B cell (primary cell): Measurements from ENCODE around the gene ARHGDIG. TPM values are rescaled to one million over a fixed set of nuclear protein-coding genes. Genes with fewer than 3 reads are reported as not detected.

Source experiments
- ATAC-seq: fragments of 200-7000 bp; cut with Tn5 transposase; one replicate; pipeline ENCODE4 v1.10.0; 2021; ENCODE audit warnings: low read depth, mild to moderate bottlenecking, moderate number of reproducible peaks, moderate library complexity
- CTCF ChIA-PET: fragments of 350-600 bp; sonication (Branson Sonifier 250); formaldehyde crosslinking; loops from one replicate; lab custom pipeline; 2021; ENCODE audit warnings: antibody characterized with exemption, inconsistent platforms; lab: Charles Lee
- POLR2A ChIA-PET: fragments of 350-600 bp; sonication (Branson Sonifier 250); formaldehyde crosslinking; loops from one replicate; lab custom pipeline; 2021; ENCODE audit warnings: antibody characterized with exemption; lab: Charles Lee
- DNase-seq: peaks from one replicate; pipeline ENCODE4 v3.0.0; 2013
- H2AFZ ChIP-seq: 2 replicates; pipeline ENCODE4 v1.6.1; 2012; ENCODE audit warnings: mild to moderate bottlenecking, low read depth, low read length; ENCODE audit not compliant: insufficient read depth, poor library complexity, severe bottlenecking
- H3K27ac ChIP-seq, 2 donors: 1 replicate in 1 of 2; 2 replicates in 1 of 2; pipeline ENCODE4 v1.5.1; 2012 to 2013; ENCODE audit warnings: low read length in 2 of 2, mild to moderate bottlenecking in 2 of 2, moderate library complexity in 1 of 2
- H3K27me3 ChIP-seq, 4 experiments: fragments of 200-600 bp in 1 of 4; sonication (generic) in 1 of 4; replicated peaks in 1 of 4; 1 replicate in 2 of 4; 2 replicates in 2 of 4; pipeline versions ENCODE4 v1.6.1 to v1.7.0; 2013 to 2016; ENCODE audit warnings: low read length in 3 of 4, mild to moderate bottlenecking in 2 of 4, mixed read lengths in 1 of 4, moderate library complexity in 1 of 4; ENCODE audit not compliant: insufficient read depth in 4 of 4, control insufficient read depth in 3 of 4; ENCODE audit errors: control extremely low read depth in 1 of 4
- H3K36me3 ChIP-seq, 2 experiments: replicated peaks in 1 of 2; 1 replicate in 1 of 2; 2 replicates in 1 of 2; pipeline versions ENCODE4 v1.6.1 to v1.7.1; 2013; ENCODE audit warnings: low read length in 1 of 2; ENCODE audit not compliant: insufficient read depth in 2 of 2, control insufficient read depth in 1 of 2; ENCODE audit errors: control extremely low read depth in 1 of 2, extremely low read depth in 1 of 2
- H3K4me1 ChIP-seq, 2 donors: fragments of 200-600 bp in 1 of 2; sonication (generic) in 1 of 2; 1 replicate in 1 of 2; 2 replicates in 1 of 2; pipeline versions ENCODE4 v1.5.1 to v1.6.1; 2013 to 2017; ENCODE audit warnings: low read length in 2 of 2; ENCODE audit not compliant: control insufficient read depth in 2 of 2, insufficient read depth in 2 of 2
- H3K4me2 ChIP-seq: replicated peaks from 2 replicates; pipeline ENCODE3; 2012; ENCODE audit warnings: mild to moderate bottlenecking, low read depth, low read length; ENCODE audit not compliant: poor library complexity, severe bottlenecking
- H3K4me3 ChIP-seq, 5 experiments: fragments of 200-600 bp in 1 of 5; sonication (generic) in 1 of 5; 1 replicate in 3 of 5; 2 replicates in 2 of 5; pipeline versions ENCODE4 v1.5.1 to v1.7.0; 2011 to 2016; ENCODE audit warnings: low read length in 4 of 5, mild to moderate bottlenecking in 4 of 5, low read depth in 2 of 5, control low read depth in 1 of 5, moderate library complexity in 1 of 5; ENCODE audit not compliant: insufficient read depth in 1 of 5; ENCODE audit errors: control extremely low read depth in 1 of 5, extremely low read depth in 1 of 5
- H3K79me2 ChIP-seq: fragments of 200-600 bp; sonication (generic); one replicate; pipeline ENCODE4 v1.6.0; 2016; ENCODE audit warnings: low read length; ENCODE audit not compliant: control insufficient read depth, insufficient read depth
- H3K9ac ChIP-seq: fragments of 200-600 bp; sonication (generic); 2 replicates; pipeline ENCODE4 v1.6.1; 2017; ENCODE audit warnings: mild to moderate bottlenecking, low read length, moderate library complexity
- H3K9me3 ChIP-seq, 3 donors: one replicate each; pipeline versions ENCODE4 v1.6.1 to v1.7.1; 2013; ENCODE audit warnings: low read length in 2 of 3; ENCODE audit not compliant: control insufficient read depth in 2 of 3, insufficient read depth in 1 of 3; ENCODE audit errors: control extremely low read depth in 1 of 3
- H4K20me1 ChIP-seq: 2 replicates; pipeline ENCODE4 v1.6.0; 2012; ENCODE audit warnings: mild to moderate bottlenecking, low read length; ENCODE audit not compliant: insufficient read depth, control insufficient read depth, poor library complexity, severe bottlenecking
- H3K27ac Mint-ChIP-seq: one replicate; pipeline ENCODE4 v1.8.0; 2021; ENCODE audit warnings: mixed read lengths
- H3K27me3 Mint-ChIP-seq: one replicate; pipeline ENCODE4 v1.8.0; 2021; ENCODE audit warnings: mixed read lengths
- H3K4me1 Mint-ChIP-seq: one replicate; pipeline ENCODE4 v1.8.0; 2021; ENCODE audit warnings: mixed read lengths
- H3K4me3 Mint-ChIP-seq: one replicate; pipeline ENCODE4 v1.8.0; 2021; ENCODE audit warnings: mixed read lengths
- H3K9me3 Mint-ChIP-seq: one replicate; pipeline ENCODE4 v1.8.0; 2022; ENCODE audit warnings: mixed read lengths; ENCODE audit not compliant: insufficient read depth
- CTCF ChIP-seq: fragments of 200-600 bp; IDR thresholded peaks from one replicate; pipeline ENCODE4 v1.8.0; 2022; ENCODE audit warnings: antibody characterized with exemption, mild to moderate bottlenecking
- EZH2 ChIP-seq: IDR thresholded peaks from 2 replicates; pipeline ENCODE4 v1.6.1; 2012; ENCODE audit warnings: borderline replicate concordance, low read depth, mild to moderate bottlenecking, moderate library complexity, low read length; ENCODE audit not compliant: insufficient read depth, poor library complexity, severe bottlenecking
- WGBS: methylation state at CpG from one replicate; pipeline ENCODE4 v1.1.5; 2013; ENCODE audit warnings: missing lambda C conversion rate; ENCODE audit not compliant: insufficient coverage; 5-methylcytosine and 5-hydroxymethylcytosine counted together
- intact Hi-C: fragments of 100-400 bp; cut with micrococcal nuclease; formaldehyde crosslinking; loops from one replicate; pipeline ENCODE4 v1.10.0; 2022
- polyA plus RNA-seq: library from polyadenylated mRNA; depleted of rRNA; stranded (reverse); fragments of >200 nt; gene quantifications from 2 replicates; pipeline ENCODE4 v1.2.3, GENCODE V29; 2012
- total RNA-seq, 2 donors: library from RNA; stranded (reverse); fragments of 120-200 nt in 1 of 2; gene quantifications; 1 replicate in 1 of 2; 2 replicates in 1 of 2; pipeline versions ENCODE4 v1.2.3 to v1.2.4, GENCODE V29; 2013 to 2022

Gene ARHGDIG
- total and polyA plus RNA-seq, 2 donors (not counting 1 experiment from before 2014, with no cell fraction given), result 0.64 TPM; not detected in 1

DNA sequence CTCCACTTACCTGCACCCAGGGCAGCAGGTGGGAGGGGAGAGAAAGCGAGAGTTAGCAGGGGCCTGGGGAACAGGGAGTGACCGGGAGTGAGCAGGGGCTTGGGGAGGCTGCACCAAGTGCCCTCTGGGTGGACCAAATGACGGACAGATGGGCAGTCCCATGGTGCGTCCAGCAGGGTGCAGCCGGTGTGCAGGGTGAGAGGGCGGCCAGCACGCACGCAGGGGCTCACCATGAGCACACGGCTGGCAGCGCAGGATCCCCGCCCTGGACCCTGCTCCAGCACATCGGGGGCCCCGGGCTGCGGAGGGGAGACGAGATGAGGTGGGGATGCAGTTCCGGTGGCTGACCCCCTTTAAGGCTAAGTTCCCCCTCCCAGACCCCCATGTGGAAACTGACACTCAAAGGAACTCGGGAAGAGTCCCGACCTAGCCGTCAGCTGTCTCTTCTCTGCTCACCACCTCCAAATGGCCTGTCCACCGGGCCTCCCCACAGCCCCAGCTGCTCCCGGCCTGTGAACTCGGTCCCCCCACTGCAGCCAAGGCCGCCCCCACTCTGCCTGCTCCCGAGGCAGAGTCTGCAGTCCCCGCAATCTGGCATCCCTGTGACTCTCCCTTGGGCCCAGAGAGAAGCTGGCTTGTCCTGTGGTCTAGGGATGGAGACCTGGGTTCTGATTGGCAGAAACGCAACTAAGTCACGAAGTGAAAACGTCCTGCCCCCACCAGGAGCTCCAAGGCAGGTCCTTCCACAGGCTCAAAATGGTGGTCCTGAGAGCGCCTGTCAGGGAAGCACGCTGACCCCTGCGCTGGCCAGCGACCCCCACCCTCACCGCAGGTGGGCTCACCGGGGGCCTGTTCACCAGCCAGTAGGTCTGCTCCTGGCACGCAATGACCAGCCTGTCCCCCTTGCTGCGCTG, 7.5 kb upstream of the ARHGDIG start:
- intact Hi-C loops, result no loop called here
- no peaks in the 10 kb centered on the region for H3K79me2 ChIP-seq
- peaks cover 7% of the 10 kb centered on the region for H3K4me1 Mint-ChIP-seq

More for the DNA sequence above, 7.5 kb upstream of the ARHGDIG start:
- peaks cover 0 to 22% (median 6%) of the 10 kb centered on the region in 4 experiments for H3K27me3 ChIP-seq
- CTCF ChIA-PET, result no interaction called here
- H3K4me1 ChIP-seq, result peaks cover 0 to 7% of the 10 kb centered on the region in 2 donors
- ATAC-seq (no peak), DNase-seq (no peak)
- H3K36me3 ChIP-seq, result no peaks in the 10 kb centered on the region
- WGBS, result 88% methylated on average over 34 of the region's 36 CpGs
- H4K20me1 ChIP-seq, result no peaks in the 10 kb centered on the region
- H3K27ac ChIP-seq, result no peak overlapping the region
- H3K9ac ChIP-seq, result no peak overlapping the region
- no peaks in the 10 kb centered on the region for H3K9me3 ChIP-seq
- H3K27ac Mint-ChIP-seq, result no peak overlapping the region
- no peak overlapping the region for H2AFZ ChIP-seq
- POLR2A ChIA-PET, result no interaction called here
- no peak overlapping the region for H3K4me2 ChIP-seq
- TF ChIP-seq CTCF (no peak), EZH2 (no peak)
- peaks cover 18% of the 10 kb centered on the region for H3K27me3 Mint-ChIP-seq
- H3K4me3 ChIP-seq, result no peak overlapping the region
- no peaks in the 10 kb centered on the region for H3K9me3 Mint-ChIP-seq
- no peak overlapping the region for H3K4me3 Mint-ChIP-seq
